GM21737 (cell line): Measurements from ENCODE around the gene TMCO1.
A peak's percentile ranks its signal among the peaks of the same experiment; 100 is the strongest.
"Not testable (repeated sequence)": the region's sequence is repeated elsewhere in the genome, so short reads cannot be mapped to it uniquely, and the experiment has no call there.

Experiments used
- ATAC-seq: cut with Tn5 transposase; IDR thresholded peaks from one replicate; pipeline ENCODE4 v1.9.1; 2021; ENCODE audit warnings: mild to moderate bottlenecking, moderate library complexity; ENCODE audit not compliant: unreplicated experiment

Gene TMCO1, protein sequence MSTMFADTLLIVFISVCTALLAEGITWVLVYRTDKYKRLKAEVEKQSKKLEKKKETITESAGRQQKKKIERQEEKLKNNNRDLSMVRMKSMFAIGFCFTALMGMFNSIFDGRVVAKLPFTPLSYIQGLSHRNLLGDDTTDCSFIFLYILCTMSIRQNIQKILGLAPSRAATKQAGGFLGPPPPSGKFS

DNA sequence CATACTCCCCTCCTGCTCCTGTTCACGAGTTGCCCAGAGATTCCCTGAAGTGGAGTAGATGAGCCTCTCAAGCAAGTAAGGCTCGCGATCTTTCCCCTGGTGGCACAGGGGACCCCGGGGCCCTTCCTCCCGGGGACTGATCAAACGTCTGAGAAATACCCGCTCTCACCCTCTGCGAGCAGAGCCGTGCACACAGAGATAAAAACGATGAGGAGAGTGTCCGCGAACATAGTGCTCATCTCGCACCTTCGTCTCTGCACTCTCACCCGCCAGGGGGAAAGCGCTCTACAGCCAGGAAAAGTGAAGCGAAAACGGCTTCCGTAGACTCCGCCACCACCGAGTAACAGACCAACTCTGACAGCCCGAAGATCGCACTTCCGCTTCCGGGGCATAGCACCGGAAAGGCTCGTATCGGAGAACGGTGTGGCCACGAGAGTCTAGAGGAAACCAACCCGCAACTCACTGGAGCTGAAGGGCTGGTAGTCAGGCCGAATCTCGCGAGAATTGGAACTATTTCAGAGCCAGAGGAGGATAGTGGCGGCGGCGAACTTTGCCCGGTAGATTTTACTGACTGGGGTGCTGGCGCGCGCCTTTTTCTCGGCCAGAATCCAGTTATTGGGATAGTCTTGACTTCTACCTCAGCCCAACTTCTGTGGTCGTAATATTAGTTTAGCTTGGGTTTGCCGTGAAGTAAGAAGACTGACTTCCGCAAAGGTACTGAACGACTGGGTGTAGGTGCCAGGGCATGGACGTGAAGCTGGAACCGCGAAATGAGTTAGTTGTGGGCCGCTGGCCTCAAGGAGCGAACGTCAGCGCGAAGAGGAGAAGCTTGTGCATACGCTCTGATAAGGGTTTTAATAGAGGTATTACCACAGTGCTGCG lies at the start of gene TMCO1:
TSS of gene TMCO1 (minus strand) at position 356 of the 882 bp plus-strand sequence. CDS start at position 239, 117 bp downstream.
- ATAC-seq: peak; percentile 98

DNA sequence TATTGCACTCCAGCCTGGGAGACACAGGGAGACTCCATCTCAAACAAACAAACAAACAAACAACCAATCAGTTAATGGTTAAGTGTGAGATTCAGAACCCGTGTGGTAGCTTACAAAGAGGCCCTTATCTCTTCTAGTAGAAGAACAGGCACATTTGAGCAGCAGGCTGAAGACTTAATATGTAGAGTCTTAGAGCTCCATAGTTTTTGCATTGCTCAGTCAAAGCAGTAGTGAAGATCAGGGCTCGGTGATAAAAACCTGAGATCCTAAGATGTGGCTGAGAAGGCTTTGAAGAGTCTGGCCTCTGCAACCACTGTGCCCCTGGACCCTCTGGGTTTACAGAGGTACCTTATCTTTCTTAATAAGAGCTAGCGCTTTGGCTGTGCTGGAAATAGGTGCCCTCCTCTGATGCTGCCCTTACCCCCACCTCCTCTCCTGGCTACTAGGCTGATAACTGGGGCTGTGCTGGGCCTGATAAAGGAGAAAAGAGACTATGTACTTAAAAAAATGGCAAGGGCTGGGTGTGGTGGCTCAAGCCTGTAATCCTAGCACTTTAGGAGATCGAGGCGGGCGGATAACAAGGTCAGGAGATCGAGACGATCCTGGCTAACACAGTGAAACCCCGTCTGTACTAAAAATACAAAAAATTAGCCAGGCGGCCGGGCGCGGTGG lies 48.3 kb upstream of the TMCO1 start:
- no peak for ATAC-seq

DNA sequence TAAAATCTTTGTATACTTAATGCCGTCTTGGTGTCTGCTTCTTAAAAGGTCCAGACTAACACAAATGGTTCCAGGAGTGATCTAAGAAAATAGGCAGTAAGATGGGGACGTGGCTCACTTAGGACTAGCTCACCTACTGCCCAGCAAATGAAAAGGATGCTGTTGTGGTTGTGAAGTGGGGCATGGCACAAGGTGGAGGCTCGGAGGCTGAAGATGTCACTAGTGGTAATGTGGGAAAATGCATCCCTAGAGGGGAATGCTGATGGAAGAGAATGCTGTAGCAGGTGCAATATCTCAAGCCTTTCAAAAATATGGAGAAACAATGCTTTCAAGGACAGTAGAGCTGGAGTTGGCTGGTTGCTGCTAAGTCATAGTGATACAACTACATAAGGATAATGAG lies 47.5 kb upstream of the TMCO1 start:
- no peak for ATAC-seq

DNA sequence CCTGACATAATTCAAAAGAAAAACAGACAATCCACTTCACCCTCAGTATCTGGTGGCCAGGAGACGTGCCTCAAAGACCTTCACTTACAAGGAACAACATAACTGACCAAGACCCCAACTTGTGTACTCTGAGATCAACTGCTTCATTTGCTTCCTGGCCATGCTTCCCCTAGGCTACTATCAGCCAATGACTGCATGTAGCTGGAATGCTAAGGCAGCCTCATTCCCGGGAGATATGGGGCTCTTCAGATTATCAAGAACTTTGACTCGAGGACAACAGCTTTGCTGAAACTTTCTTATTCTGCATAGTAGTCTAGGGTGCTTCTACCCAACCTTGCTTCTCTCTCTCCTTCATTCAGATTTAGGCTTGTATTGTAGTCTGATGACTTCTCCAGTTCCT lies 47.1 kb upstream of the TMCO1 start:
- no peak for ATAC-seq

DNA sequence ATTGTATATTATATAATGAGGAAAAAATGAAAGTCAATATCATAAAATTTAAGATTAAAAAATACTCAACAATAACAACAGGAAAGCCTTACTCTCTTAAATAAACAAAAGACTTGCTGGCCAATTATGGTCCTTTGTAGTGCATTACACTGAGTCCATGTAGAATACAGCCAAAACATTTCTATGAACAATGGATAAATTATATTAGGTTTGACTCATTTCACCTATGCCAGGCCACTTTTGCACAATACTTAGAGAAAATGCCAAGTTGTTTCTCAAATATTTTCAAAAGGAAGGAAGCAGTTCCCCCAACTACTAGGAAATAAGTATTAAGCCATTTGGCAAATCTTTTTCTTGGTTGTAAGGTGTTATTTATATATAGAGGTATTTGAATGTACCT lies 38.9 kb upstream of the TMCO1 start:
- ATAC-seq: no peak

DNA sequence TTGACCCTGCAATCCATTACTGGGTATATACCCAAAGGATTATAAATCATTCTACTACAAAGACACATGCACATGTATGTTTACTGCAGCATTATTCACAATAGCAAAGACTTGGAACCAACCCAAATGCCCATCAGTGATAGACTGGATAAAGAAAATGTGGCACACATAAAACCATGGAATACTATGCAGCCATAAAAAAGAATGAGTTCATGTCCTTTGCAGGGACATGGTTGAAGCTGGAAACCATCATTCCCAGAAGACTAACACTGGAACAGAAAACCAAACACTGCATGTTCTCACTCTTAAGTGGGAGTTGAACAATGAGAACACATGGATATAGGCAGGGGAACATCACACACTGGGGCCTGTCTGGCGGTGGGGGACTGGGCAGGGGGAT lies 35.8 kb upstream of the TMCO1 start:
- ATAC-seq: not testable (repeated sequence)

DNA sequence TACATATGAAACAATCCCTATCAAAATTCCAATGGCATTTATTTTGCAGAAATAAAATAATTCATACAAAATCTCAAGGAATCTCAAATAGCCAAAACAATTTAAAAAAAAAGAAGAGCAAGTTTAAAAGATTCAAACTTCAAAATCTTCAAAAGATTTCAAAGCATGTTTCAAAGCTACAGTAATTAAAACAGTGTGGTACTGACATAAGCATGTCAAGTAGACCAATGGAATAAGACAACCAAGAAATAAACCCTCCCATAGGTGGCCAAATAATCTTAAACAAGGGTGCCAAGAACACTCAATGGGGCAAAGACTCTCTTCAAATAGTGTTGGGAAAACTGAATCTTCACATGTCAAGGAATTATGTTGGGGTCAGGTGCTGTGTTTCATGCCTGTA lies 30.7 kb upstream of the TMCO1 start:
- ATAC-seq: no peak

DNA sequence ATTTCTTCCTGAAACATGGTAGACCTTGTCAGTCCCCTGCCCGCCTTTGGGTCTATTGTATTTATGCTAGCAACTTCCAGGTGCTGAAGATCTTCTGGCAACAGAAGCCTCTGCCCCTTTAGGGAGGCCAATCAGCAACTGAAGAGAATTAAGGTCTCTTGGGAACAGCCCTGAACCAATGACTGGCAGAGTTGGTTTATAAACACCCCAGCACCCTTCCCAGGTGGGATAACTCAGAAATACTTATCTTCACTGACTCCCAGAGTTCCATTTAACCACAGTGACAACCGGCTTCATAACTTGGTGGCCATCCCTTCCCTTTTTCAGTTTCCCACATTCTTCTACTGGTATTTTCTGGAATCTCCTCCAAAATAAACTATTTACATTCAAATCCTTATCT lies 27.2 kb upstream of the TMCO1 start:
- no peak for ATAC-seq

DNA sequence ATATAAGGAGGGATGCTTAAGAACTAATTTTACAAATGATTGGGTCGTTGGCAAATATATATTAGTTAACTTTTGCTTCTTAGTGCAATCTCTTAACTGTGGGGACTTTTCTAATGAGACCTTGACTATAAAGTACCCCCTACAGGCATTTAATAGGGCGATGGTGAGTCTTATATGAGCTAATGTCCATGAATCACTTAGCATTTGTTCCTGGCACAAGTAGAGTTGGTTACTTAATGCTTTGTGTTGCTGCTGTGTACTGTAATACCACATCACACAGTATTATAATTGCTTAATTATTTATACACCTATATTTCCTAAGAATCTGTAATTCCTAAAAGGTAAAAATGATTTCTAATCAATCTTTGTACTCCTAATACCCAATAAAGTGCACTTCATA lies 25.3 kb upstream of the TMCO1 start:
- no peak for ATAC-seq

DNA sequence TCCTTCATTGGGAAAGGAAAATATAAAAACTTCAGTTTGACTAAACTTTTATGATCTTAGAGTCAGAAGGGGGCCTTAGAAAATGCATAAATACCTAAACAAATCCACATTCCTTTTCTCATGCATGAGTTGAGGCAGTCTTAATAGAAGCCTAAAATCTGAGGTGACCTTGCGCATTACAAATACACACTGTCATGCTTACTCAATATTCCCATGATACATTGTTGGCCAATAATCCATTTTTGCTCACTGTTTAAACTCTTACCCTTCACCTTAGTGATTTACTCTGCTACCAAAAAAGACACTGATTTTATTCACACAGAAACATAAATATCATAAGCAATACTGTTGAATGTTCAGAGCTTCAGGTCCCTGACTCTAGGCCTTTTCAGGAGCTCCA lies 19.1 kb upstream of the TMCO1 start:
- no peak for ATAC-seq

DNA sequence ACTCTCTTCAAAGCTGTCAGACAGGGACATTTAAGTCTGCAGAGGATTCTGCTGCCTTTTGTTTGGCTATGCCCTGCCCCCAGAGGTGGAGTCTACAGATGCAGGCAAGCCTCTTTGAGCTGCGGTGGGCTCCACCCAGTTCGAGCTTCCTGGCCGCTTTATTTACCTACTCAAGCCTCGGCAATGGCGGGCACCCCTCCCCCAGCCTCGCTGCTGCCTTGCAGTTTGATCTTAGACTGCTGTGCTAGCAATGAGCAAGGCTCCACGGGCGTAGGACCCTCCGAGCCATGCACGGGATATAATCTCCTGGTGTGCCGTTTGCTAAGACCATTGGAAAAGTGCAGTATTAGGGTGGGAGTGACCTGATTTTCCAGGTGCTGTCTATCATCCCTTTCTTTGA lies 14.9 kb upstream of the TMCO1 start:
- ATAC-seq: not testable (repeated sequence)

DNA sequence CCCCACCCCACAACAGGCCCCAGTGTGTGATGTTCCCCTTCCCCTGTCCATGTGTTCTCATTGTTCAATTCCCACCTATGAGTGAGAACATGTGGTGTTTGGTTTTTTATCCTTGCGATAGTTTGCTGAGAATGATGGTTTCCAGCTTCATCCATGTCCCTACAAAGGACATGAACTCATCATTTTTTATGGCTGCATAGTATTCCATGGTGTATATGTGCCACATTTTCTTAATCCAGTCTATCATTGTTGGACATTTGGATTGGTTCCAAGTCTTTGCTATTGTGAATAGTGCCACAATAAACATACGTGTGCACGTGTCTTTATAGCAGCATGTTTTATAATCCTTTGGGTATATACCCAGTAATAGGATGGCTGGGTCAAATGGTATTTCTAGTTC lies 9.5 kb upstream of the TMCO1 start:
- ATAC-seq: not testable (repeated sequence)

DNA sequence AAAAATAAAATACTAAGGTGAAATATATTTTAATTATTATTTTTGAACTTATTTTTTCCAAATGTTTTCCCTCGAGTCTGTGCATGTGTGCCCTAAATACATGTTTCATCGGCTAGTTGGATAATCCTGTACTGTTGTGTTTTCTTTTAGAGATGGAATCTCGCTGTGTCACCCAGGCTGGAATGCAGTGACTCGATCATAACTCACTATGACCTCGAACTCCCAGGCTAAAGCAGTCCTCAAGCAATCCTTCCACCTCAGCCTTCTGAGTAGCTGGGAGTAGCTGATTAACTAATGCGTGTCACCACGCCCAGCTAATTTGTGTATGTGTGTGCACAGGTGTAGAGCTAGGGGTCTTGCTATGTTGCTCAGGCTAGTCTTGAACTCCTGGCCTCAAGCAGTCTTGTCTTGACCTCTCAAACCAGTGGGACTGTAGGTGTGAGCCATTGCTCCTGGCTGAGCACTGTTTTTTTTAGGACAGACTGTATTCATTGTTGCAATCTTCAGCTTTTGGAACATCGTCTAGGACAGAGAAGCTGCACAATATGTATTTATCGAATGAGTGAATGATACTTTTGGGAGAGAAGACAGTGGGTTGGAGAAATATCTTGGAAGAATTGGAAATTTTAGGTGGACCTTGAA lies 4.8 kb upstream of the TMCO1 start:
- ATAC-seq: no peak

DNA sequence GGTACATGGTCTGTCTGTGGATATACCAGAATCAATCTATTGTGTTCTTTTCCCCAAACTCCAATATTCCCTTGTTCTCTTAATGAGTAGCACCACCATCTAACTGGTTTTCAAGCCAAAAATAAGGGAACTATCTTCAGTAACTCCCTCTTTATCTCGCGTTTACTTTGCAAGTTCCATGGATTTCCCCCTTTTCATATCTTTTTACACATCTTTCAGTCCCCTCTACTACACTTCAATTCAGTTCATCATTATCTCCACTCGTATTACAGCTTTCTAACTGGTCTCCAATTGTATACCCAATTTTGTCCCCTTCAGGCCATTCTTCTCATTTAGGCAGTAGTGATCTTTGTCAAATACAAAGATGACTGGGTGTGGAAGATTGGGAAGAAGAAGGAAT lies 4.1 kb upstream of the TMCO1 start:
- ATAC-seq: no peak

DNA sequence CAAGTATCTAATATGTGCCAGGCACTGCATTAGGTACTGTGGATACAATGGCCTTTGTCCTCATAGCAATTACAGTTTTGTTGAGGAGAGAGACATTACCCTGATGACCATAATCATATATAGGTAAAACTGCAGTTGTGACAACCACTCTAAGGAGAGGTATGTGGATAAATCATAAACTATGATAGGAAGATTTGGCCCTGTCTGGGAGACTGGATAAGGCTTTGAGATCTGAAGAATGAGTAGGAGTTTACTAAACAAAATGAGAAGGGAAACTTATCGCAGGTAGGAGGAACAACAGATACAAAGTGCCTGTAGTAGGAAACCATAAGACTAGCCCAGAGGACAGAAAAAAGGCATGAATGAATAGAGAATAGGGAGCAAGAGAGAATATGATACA lies 4.4 kb downstream of the TMCO1 start:
- ATAC-seq: no peak

DNA sequence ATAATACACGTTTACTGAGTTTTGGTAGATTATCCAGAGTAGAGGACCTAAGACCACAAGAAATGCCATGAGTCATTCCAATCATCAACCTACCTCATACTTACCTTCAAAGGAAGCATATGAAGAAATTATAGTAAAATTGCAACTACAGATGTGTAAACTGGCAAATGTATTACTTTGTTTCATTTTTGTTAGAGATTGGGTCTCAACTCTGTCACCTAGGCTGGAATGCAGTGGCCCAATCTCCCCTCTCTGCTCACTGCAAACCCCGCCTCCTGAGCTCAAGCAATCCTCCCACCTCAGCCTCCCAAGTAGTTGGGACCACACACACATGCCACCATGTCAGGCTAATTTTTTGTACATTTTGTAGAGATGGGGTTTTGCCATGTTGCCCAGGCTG lies 5.2 kb downstream of the TMCO1 start:
- ATAC-seq: no peak

DNA sequence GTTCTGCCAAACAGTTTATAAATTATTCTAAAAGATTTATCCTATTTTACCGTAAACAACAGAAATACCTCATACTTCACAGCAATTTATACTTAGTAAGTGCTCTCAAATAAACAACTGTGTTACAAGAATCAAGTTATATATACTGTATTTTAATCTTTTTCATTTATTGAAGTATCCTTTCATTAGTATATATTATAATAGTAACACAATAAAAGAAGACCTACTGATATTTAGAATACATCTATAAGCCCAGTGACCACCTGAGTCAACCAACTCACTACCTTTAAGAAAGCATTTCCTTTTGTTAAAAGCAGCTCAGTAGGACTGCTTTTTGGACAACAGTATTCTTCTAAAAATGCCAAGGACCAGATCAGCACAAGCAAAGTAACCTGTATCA lies 5.9 kb downstream of the TMCO1 start:
- ATAC-seq: no peak

DNA sequence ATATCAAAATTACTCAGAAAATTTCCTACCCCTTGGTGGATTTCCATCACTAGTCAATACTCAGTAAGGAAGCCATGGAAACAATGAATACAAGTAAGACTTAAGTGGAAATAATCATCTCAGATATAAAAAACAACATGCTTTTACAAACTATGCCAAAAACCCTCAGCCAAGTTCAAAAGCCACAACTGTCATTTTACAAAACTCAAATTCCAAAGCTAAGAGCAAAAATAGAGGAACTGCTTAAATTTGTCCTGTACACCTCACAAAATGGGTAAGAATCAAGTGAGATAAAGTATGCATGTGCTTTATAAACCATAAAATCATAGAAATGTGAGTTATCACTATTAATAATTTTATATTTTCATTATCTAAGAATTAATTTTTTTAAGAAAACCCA lies 9.6 kb downstream of the TMCO1 start:
- no peak for ATAC-seq

DNA sequence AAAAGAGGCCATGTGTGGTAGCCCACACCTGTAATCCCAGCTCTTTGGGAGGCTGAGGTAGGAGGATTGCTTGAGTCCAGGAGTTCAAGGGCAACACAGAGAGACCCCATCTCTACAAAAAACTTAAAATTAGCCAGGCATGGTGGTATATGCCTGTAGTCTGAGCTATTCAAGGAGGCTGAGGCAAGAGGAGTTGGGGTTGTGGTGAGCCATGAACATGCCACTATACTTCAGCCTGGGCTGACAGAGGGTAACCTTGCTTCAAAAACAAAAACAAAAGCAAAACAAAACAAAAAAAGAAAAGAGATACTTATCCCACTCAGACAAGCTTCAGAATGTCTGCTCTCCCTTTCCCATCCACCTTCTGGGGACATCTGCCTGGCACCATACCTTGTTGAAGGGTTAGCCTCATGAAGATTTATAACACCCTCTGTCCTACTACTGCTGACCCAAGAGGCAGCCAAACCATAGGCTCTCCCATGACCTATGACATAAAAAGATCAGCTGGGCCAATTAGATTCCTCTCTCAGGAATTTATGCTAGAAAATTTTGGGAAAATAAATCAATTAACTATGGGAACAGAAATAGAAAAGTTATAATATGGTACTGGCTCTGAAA lies 13.2 kb downstream of the TMCO1 start:
- ATAC-seq: no peak

DNA sequence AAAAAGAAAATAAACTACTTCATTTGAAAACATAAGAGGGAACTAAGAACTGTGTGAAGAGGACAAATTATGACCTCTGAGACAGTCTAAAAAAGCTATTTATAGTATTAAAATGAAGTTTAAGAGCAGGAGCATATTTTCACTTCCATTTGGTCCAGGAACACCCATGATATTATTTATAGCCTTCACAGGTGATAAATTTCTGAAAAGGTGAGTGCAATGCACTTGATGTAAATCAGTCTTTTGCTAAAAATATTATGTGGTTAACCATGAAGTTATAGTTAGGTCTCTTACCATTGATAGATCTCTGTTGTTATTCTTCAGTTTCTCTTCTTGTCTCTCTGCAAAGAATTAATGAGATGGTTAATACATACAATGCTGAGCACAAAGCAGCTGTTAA lies 14.7 kb downstream of the TMCO1 start:
- ATAC-seq: peak; percentile 75

DNA sequence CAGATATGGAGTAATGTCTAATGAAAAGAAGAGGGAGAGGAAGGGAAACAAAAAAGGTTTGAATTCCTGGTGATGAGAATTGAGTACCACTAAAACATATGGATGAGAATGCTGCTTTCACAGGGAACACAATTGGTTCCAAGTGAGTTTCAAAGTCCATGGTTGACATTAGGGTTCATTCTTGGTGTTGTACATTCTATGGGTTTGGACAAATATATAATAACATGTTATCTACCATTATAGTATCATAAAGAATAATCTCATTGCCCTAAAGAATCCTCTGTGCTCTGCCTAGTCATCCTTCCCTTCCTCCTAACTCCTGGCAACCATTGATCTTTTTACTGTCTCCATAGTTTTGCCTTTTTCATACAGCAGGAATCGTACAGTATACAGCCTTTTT lies 20.1 kb downstream of the TMCO1 start:
- ATAC-seq: no peak
